GM23338 (cell line): ENCODE measurements around the gene ZBTB49. TPM values are rescaled to one million over a fixed set of nuclear protein-coding genes. Genes with fewer than 3 reads are reported as not detected.

Source experiments
- ATAC-seq: fragments of 200-7000 bp; cut with Tn5 transposase; 3 replicates; pipeline ENCODE4 v1.9.1; 2020
- DNase-seq: peaks from one replicate; pipeline ENCODE4 v3.0.0-alpha.2; 2015; ENCODE audit warnings: low spot score
- H2AFZ ChIP-seq: fragments of 200-600 bp; sonication (generic); 2 replicates; pipeline ENCODE4 v1.8.0; 2016; ENCODE audit warnings: antibody characterized with exemption, mild to moderate bottlenecking, moderate library complexity
- H3F3A ChIP-seq: fragments of 200-600 bp; sonication (generic); replicated peaks from 2 replicates; pipeline ENCODE4 v1.8.0; 2017; ENCODE audit warnings: antibody characterized with exemption, mixed run types, low read depth
- H3K27ac ChIP-seq: fragments of 200-600 bp; sonication (generic); 2 replicates; pipeline ENCODE4 v1.6.1; 2016; ENCODE audit warnings: low read depth
- H3K27me3 ChIP-seq: fragments of 200-600 bp; sonication (generic); 2 replicates; pipeline ENCODE4 v1.8.0; 2016; ENCODE audit warnings: mild to moderate bottlenecking, mixed run types, moderate library complexity; ENCODE audit not compliant: insufficient read depth
- H3K36me3 ChIP-seq: fragments of 200-600 bp; sonication (generic); 2 replicates; pipeline ENCODE4 v1.8.0; 2016; ENCODE audit warnings: mild to moderate bottlenecking; ENCODE audit not compliant: insufficient read depth
- H3K4me1 ChIP-seq: fragments of 200-600 bp; sonication (generic); 2 replicates; pipeline ENCODE4 v1.8.0; 2016; ENCODE audit warnings: mild to moderate bottlenecking, moderate library complexity; ENCODE audit not compliant: insufficient read depth
- H3K4me2 ChIP-seq: fragments of 200-600 bp; sonication (generic); 2 replicates; pipeline ENCODE4 v1.7.1; 2017; ENCODE audit warnings: mixed run types
- H3K4me3 ChIP-seq: fragments of 200-600 bp; sonication (generic); 2 replicates; pipeline ENCODE4 v1.6.1; 2016; ENCODE audit warnings: mixed run types
- H3K79me2 ChIP-seq: fragments of 200-600 bp; sonication (generic); replicated peaks from 2 replicates; pipeline ENCODE4 v1.8.0; 2017; ENCODE audit warnings: mild to moderate bottlenecking; ENCODE audit not compliant: insufficient read depth
- H3K9me2 ChIP-seq: fragments of 200-600 bp; sonication (generic); 2 replicates; pipeline ENCODE4 v1.8.0; 2017; ENCODE audit not compliant: insufficient read depth
- H4K20me1 ChIP-seq: fragments of 200-600 bp; sonication (generic); replicated peaks from 2 replicates; pipeline ENCODE4 v1.8.0; 2017; ENCODE audit warnings: mild to moderate bottlenecking; ENCODE audit not compliant: insufficient read depth
- H3K27ac Mint-ChIP-seq: 2 replicates; pipeline ENCODE4 v1.8.0; 2020; ENCODE audit warnings: inconsistent platforms, mild to moderate bottlenecking, moderate library complexity, mixed read lengths
- H3K27me3 Mint-ChIP-seq: 3 replicates; pipeline ENCODE4 v1.8.0; 2022; ENCODE audit warnings: low read depth, mild to moderate bottlenecking, moderate library complexity, mixed read lengths, inconsistent platforms; ENCODE audit not compliant: insufficient read depth, poor library complexity
- H3K36me3 Mint-ChIP-seq: 3 replicates; pipeline ENCODE4 v1.8.0; 2021; ENCODE audit warnings: low read depth, mild to moderate bottlenecking, inconsistent platforms, moderate library complexity, mixed read lengths
- H3K4me1 Mint-ChIP-seq: 3 replicates; pipeline ENCODE4 v1.8.0; 2020; ENCODE audit warnings: mild to moderate bottlenecking, inconsistent platforms, mixed read lengths
- H3K4me3 Mint-ChIP-seq: 3 replicates; pipeline ENCODE4 v1.8.0; 2021; ENCODE audit warnings: moderate library complexity, mild to moderate bottlenecking, inconsistent platforms, mixed read lengths
- H3K9me3 Mint-ChIP-seq: 3 replicates; pipeline ENCODE4 v1.8.0; 2020; ENCODE audit warnings: moderate library complexity, mild to moderate bottlenecking, inconsistent platforms, mixed read lengths
- CTCF ChIP-seq, 2 experiments: fragments of 200-600 bp in 1 of 2; sonication (generic) in 1 of 2; conservative IDR thresholded peaks; 2 replicates each; pipeline versions ENCODE4 v1.5.1 to v1.6.1; 2016 to 2017; ENCODE audit warnings: antibody characterized with exemption in 2 of 2, low read depth in 2 of 2, mild to moderate bottlenecking in 2 of 2, moderate library complexity in 1 of 2
- EZH2phosphoT487 ChIP-seq: fragments of 200-600 bp; sonication (generic); IDR thresholded peaks from one replicate; pipeline ENCODE4 v1.8.1; 2018; ENCODE audit warnings: antibody characterized with exemption; ENCODE audit not compliant: unreplicated experiment
- NANOG ChIP-seq: IDR thresholded peaks from 2 replicates; pipeline ENCODE4 v1.6.1; 2016; ENCODE audit warnings: antibody characterized with exemption, borderline replicate concordance
- ZNF114 ChIP-seq: fragments of 250-450 bp; sonication (Bioruptor Pico); IDR thresholded peaks from 2 replicates; pipeline ENCODE4 v1.5.0; 2020; ENCODE audit warnings: mild to moderate bottlenecking, moderate library complexity
- ZNF331 ChIP-seq: fragments of 250-450 bp; sonication (Bioruptor Pico); IDR thresholded peaks from 2 replicates; pipeline ENCODE4 v1.5.0; 2020; ENCODE audit warnings: low read depth, mild to moderate bottlenecking, moderate library complexity
- ZNF462 ChIP-seq: fragments of 250-450 bp; sonication (Bioruptor Pico); IDR thresholded peaks from 2 replicates; pipeline ENCODE4 v1.5.0; 2020; ENCODE audit warnings: mild to moderate bottlenecking, moderate library complexity
- polyA plus RNA-seq: library from polyadenylated mRNA; unstranded; fragments of >200 nt; fragmentation: Nextera tagmentation; extraction: Ambion mirVana; gene quantifications from 2 replicates; pipeline ENCODE4 v1.2.1, GENCODE V29; 2016
- total RNA-seq: library from RNA; depleted of rRNA; stranded (reverse); fragments of >200 nt; shearing (Covaris generic); gene quantifications from 2 replicates; pipeline ENCODE4 v1.2.3, GENCODE V29; 2014
- TF ChIP-seq, protein P1 (sequence below): IDR thresholded peaks from one replicate; pipeline ENCODE4 v1.6.1; 2018; ENCODE audit warnings: antibody characterized with exemption; ENCODE audit not compliant: unreplicated experiment

The ZBTB49 gene
- total and polyA plus RNA-seq, 2 experiments from 2014 or later = 4.1 to 6.0 TPM

- H3F3A ChIP-seq = no peaks in the 10 kb centered on the region
- H3K36me3 ChIP-seq = peaks cover 46% of the 10 kb centered on the region
- H3K9me3 Mint-ChIP-seq = no peaks in the 10 kb centered on the region
- no peak overlapping the region for H3K4me2 ChIP-seq
- H3K9me2 ChIP-seq = no peaks in the 10 kb centered on the region; the same call in 1 of the 2 replicates
- TF ChIP-seq CTCF (conservative IDR thresholded peaks at IDR 0.05; ENCODE audit: low read depth in 2 of 2) (no peak), NANOG (no peak), ZNF114 (CRISPR knock-in tag) (no peak), ZNF462 (no peak), ZNF331 (CRISPR knock-in tag) (no peak), EZH2phosphoT487 (no peak)
- TF ChIP-seq, protein P1, sequence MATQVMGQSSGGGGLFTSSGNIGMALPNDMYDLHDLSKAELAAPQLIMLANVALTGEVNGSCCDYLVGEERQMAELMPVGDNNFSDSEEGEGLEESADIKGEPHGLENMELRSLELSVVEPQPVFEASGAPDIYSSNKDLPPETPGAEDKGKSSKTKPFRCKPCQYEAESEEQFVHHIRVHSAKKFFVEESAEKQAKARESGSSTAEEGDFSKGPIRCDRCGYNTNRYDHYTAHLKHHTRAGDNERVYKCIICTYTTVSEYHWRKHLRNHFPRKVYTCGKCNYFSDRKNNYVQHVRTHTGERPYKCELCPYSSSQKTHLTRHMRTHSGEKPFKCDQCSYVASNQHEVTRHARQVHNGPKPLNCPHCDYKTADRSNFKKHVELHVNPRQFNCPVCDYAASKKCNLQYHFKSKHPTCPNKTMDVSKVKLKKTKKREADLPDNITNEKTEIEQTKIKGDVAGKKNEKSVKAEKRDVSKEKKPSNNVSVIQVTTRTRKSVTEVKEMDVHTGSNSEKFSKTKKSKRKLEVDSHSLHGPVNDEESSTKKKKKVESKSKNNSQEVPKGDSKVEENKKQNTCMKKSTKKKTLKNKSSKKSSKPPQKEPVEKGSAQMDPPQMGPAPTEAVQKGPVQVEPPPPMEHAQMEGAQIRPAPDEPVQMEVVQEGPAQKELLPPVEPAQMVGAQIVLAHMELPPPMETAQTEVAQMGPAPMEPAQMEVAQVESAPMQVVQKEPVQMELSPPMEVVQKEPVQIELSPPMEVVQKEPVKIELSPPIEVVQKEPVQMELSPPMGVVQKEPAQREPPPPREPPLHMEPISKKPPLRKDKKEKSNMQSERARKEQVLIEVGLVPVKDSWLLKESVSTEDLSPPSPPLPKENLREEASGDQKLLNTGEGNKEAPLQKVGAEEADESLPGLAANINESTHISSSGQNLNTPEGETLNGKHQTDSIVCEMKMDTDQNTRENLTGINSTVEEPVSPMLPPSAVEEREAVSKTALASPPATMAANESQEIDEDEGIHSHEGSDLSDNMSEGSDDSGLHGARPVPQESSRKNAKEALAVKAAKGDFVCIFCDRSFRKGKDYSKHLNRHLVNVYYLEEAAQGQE = no peak
- no peak for ATAC-seq
- no peaks in the 10 kb centered on the region for H3K4me1 ChIP-seq
- DNase-seq = no peak
- no peaks in the 10 kb centered on the region for H3K4me1 Mint-ChIP-seq
- H3K4me3 Mint-ChIP-seq = no peak overlapping the region
- H3K27me3 ChIP-seq = no peaks in the 10 kb centered on the region
- H2AFZ ChIP-seq = no peak overlapping the region
- no peak overlapping the region for H3K27ac Mint-ChIP-seq
- no peaks in the 10 kb centered on the region for H3K27me3 Mint-ChIP-seq
- peaks cover 9% of the 10 kb centered on the region; the same call in 1 of the 2 replicates for H4K20me1 ChIP-seq
- H3K4me3 ChIP-seq = no peak overlapping the region
- H3K79me2 ChIP-seq = 0 out of 2 replicates have a peak, but pooled peaks cover 3% of the 10 kb centered on the region
- peaks cover 65% of the 10 kb centered on the region for H3K36me3 Mint-ChIP-seq
- no peak overlapping the region for H3K27ac ChIP-seq
These were observed 20.7 kb upstream of the ZBTB49 start for GRCh38 chr4:4269331-4269731.
